CD4-positive, alpha-beta T cell treated with Interleukin-6 for 4 hours (primary cell): ENCODE measurements around the gene FOXO6.

Experiments used
- DNase-seq: peaks from one replicate; pipeline ENCODE4 v3.0.0-alpha.2; 2020; ENCODE audit warnings: mixed read lengths

The FOXO6 gene

GRCh38 chr1:41353744-41354143 lies 7.5 kb upstream of the FOXO6 start:
- no peak for DNase-seq

GRCh38 chr1:41354956-41355355 lies 6.3 kb upstream of the FOXO6 start:
- no peak for DNase-seq

- DNase-seq, result no peak
These were observed 5.9 kb upstream of the FOXO6 start for GRCh38 chr1:41355356-41355755.

DNA sequence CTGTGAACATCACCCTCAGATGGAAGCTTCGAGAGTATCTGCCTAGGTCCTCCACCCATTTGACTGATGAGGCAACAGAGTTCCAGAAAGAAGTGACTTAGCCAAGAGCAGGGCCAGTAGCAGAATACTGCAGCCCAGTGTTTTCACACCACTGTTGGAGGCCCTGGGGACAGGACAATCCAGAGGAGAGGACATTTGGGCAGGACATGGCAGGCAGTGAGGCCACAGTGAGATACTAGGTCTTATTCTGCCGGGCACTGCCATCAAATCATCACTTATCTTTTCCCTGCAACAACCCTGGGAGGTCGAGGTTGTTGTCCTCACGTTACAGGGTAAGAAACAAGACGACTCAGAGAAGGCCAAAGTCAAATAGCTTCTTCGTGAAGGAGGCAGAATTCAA lies 5.5 kb upstream of the FOXO6 start:
- no peak for DNase-seq

GRCh38 chr1:41356752-41357151 lies 4.5 kb upstream of the FOXO6 start:
- no peak for DNase-seq

- DNase-seq, result no peak
These were observed 3.7 kb upstream of the FOXO6 start for GRCh38 chr1:41357451-41358101.

GRCh38 chr1:41358131-41359021 lies 2.9 kb upstream of the FOXO6 start:
- DNase-seq, result no peak

- no peak for DNase-seq
These were observed 1.8 kb upstream of the FOXO6 start for GRCh38 chr1:41359211-41360073.

- DNase-seq, result no peak
These were observed 1.0 kb upstream of the FOXO6 start for GRCh38 chr1:41360074-41360785.

DNA sequence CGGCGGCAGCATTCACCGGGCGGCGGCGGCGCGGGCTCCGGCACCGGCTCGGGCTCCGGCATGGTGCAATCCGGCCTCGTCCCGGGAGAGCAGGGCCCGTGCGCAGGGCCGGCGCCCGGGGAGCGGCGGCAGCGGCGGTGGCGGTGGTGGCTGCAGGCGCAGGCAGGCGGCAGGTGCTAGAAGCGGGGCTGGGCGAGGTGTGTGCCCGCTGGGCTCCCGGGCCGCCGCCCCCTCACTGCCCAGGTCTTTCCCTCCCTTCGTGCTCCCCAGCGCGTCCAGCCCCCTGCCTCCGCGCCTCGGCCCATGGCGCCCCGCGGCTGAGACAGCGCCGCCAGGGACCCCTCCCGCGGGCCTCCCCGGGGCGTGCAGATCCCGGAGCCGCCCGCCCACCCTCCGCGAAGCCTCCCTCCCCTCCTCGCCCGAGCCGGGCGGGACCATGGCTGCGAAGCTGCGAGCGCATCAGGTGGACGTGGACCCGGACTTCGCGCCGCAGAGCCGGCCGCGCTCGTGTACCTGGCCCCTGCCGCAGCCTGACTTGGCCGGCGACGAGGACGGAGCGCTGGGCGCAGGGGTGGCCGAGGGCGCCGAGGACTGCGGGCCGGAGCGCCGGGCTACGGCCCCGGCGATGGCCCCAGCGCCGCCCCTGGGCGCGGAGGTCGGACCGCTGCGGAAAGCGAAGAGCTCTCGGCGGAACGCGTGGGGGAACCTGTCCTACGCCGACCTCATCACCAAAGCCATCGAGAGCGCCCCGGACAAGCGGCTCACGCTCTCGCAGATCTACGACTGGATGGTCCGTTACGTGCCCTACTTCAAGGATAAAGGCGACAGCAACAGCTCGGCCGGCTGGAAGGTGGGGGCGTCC lies 492 bp downstream of the FOXO6 start:
- DNase-seq, result peak; percentile 36

DNA sequence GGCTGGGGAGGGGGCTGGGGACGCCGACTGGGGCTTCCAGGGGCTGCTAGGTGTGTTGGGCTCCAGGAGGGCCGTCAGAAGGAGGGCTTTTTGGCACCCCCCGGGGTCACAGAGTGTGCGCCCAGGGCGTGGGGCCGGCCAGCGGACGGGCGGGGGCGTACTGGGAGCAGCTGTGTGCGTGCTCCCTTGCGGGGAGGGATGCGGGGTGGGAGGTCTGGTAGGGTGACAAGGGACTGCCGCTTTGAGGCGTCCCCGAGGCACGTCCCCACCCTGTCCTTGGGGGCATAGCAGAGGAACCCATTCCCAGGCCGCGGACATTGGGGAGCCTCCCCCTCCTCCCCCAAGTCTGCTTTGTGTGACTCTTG lies 1.1 kb downstream of the FOXO6 start:
- DNase-seq, result no peak

DNA sequence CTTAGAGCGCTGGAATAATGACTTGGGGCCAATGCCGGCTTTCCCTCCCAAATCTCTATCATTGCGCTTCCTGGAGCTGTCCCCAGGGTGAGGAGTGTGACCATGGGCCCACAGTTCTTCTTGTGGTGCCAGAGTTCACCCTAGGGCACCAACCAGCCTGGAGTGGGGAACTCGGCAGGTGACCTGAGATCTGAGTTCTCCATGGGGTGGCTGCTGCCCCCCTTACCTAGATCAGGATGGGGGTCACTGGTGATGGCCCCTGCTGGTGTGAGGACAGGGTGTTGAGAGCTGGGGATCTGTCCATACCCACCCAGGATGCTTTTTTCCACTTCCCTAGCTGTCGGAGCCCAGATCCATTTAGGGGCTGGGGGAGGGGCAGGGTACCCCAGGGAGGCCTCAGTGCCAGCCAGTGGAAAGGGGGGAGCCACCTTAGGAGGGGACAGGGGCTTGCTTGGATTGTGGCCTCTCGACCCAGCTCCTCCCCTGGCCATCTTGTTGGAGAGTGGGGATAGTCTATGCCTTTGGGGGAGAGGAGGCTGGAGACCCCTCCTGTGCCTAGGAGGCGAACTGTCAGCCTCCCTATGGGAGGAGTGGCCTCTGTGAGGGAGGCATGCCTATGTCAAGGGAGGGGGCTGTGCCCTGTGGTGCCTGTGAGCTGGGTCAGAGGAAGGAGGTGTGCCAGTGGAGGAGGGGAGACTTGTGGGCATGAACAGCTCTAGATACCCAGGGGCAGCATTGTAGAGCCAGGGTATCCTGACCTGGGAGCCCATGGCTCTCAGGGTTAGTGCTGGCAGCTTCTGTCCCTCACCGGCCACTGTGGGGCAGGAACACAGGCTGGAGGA lies 1.7 kb downstream of the FOXO6 start:
- DNase-seq, result no peak

DNA sequence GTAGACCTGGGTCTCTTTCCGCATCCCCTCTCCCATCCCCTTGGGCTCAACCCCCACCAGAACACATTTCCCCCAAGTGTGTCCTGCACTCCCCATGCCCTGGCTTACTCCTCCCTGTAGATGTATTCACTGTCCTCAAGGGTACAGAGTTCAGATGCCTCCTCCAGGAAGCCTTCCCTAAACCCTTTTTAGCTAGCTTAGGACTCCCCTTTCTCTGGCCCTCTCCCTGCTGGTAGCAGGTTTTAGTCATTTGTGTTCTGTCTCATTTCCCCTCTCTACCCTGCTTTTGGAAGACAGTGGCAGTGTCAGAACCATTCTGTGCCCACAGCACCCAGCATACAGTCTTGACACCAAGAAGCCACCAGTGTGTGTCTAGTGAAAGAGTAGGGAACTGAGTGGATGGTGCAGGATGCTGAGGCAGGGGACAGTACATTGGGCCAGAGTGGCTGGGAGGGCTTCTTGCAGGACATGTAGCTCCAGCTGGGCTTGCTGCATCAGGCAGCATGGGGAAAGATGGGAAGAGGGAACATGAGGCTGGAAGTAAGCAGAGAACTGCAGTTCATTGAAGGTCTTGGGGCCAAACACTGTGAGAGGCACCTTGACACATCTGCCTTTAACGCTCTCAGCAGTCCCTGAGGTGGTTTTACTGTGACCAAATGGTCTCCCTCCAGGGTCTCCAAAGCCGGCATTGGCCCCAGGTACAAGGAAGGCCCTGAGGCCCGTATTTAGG lies 2.5 kb downstream of the FOXO6 start:
- DNase-seq, result no peak

GRCh38 chr1:41364442-41365319 lies 3.4 kb downstream of the FOXO6 start:
- no peak for DNase-seq

DNA sequence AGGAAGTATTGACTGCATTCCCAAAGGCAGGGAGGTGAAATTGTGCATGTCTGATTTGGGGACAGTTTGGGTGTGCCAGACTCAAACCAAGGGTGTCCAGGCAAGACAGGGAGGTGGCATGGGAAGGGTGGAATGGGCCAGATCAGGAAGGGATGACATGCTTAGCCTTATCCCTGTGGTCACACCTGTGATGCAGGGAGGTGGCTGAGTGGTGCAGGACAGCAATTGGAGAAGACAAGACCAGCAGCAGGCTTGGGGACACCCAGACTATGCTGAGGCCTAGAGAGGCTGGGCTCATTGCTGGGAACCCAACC lies 4.0 kb downstream of the FOXO6 start:
- no peak for DNase-seq

DNA sequence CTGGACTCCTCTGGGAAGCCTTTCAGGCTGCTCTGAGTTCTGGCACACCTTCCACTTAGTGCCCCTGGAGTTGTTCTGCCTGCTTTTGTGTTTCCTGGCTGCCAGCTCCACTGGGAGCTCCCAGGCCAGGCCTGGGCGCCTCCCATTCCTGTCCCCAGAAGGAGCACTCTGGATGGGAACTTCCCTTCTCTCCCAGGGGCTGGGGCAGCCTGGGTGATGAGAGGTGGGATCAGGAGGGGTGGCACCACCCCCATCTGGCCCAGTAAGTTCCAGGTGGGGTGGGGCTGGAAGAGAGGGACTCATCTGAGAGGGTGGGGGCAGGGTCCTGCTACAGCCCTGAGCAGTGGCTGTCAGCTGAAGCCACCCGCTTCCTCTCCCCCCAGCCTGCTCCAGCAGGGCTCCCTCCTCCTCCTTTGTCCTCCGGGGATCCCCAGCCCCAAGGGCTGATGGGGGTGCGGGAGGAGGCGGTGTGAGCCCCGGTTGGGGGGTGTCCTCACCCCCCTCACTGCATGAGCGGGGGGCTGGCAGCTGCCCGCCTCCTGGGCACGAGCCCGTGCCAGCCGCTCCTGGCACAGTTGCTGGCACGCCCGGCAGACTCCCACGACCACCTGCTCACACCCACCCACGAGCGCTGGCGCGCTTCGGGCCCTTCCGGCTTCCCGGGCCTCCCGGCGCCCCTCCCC lies 4.7 kb downstream of the FOXO6 start:
- DNase-seq, result no peak

DNA sequence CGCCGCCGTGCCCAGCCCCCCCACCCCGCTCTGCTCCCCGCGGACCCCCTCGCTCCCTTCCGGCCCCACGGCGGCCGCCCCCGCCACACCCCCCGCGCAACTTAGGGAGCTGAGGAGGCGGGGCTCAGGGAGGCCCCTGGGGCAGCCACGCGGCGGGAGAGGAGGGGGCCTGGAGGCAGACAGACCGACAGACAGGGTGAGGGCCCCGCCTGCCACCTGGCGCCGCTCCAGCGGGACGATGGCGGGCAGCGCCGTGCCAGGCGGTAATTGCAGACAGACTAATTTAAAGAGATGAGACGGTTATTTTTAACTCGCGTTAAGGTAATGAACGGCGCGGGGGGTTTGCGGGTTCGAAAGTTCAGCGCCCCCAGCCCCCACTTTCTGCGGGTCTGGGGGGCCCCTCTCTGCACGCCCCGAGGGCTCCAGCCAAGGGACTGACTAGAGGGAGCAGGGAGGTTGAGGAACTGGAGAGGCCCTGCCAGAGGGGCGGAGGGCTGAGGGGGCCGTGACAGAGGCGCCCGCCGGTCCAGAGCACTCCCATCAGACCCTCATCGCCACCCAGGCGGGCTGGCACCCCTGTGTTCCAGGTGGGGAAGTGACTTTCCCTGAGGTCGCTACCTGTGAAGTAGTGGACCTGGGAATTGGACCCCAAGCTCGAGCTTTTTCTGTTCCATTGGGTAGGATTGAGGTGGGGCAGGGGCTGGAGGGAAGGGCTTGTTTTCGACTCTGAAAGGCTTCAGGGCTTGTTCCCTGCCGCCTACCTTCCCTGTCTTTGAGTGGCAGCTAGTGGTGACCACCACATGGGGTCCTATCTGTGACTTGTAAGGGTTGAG lies 5.4 kb downstream of the FOXO6 start:
- DNase-seq, result peak; percentile 48

DNA sequence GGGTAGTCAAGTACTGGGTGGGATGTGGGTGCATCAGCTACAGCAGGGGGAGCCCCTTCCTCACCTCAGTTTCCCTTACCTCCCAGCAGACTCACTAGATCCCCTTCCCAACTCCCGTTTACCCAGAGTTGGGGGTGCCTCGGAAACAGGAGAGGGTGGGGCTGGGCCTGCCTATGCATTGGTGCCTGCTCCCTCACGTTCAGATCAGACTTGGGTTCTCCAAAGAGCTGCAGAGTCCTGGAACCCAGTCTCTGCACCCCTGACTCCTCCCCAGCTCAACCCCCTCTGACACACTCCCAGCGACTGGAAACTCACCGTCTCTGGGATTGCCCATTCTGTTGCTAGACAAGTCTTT lies 6.0 kb downstream of the FOXO6 start:
- DNase-seq, result no peak
